NT2/D1 (cell line): Measurements from ENCODE around the gene BTBD6.
A peak's percentile ranks its signal among the peaks of the same experiment; 100 is the strongest.

Experiments used
- DNase-seq: peaks from one replicate; pipeline ENCODE4 v3.0.0-alpha.2; 2011; ENCODE audit warnings: low read depth, low spot score
- H3K27me3 ChIP-seq: 2 replicates; pipeline ENCODE4 v1.6.0; 2011; ENCODE audit warnings: mild to moderate bottlenecking; ENCODE audit not compliant: insufficient read length, insufficient read depth
- H3K36me3 ChIP-seq: 2 replicates; pipeline ENCODE4 v1.6.1; 2011; ENCODE audit warnings: mild to moderate bottlenecking, low read length, mixed read lengths; ENCODE audit not compliant: insufficient read depth, insufficient read length
- H3K4me1 ChIP-seq: 2 replicates; pipeline ENCODE4 v1.5.1; 2011; ENCODE audit not compliant: insufficient read depth, insufficient read length
- H3K4me3 ChIP-seq: 2 replicates; pipeline ENCODE4 v1.5.1; 2011; ENCODE audit warnings: low read depth; ENCODE audit not compliant: insufficient read length
- H3K9ac ChIP-seq: 2 replicates; pipeline ENCODE4 v1.6.0; 2011; ENCODE audit warnings: low read depth; ENCODE audit not compliant: insufficient read length
- H3K9me3 ChIP-seq: 2 replicates; pipeline ENCODE4 v1.5.1; 2011; ENCODE audit warnings: mild to moderate bottlenecking, low read length; ENCODE audit not compliant: insufficient read depth
- SUZ12 ChIP-seq: IDR thresholded peaks from 2 replicates; pipeline ENCODE4 v1.6.1; 2011; ENCODE audit not compliant: insufficient read length, insufficient read depth; ENCODE audit errors: extremely low read depth
- YY1 ChIP-seq: IDR thresholded peaks from 2 replicates; pipeline ENCODE4 v1.6.1; 2011; ENCODE audit not compliant: insufficient read length, insufficient read depth
- ZNF274 ChIP-seq: IDR thresholded peaks from 2 replicates; pipeline ENCODE4 v1.6.1; 2011; ENCODE audit warnings: mild to moderate bottlenecking, low read depth, low read length

The BTBD6 gene

GRCh38 chr14:105240811-105241576 lies 7.3 kb upstream of the BTBD6 start:
- Histone ChIP-seq H3K36me3 (peaks cover 22% of the 10 kb centered on the region), H3K27me3 (no peaks in the 10 kb centered on the region)
- DNase-seq: no peak

GRCh38 chr14:105241641-105242040 lies 6.7 kb upstream of the BTBD6 start:
- H3K9me3 ChIP-seq: no peaks in the 10 kb centered on the region
- no peaks in the 10 kb centered on the region for H3K4me1 ChIP-seq
- peaks cover 24% of the 10 kb centered on the region for H3K36me3 ChIP-seq
- no peak for DNase-seq
- no peak overlapping the region for H3K9ac ChIP-seq
- H3K4me3 ChIP-seq: no peak overlapping the region
- no peaks in the 10 kb centered on the region for H3K27me3 ChIP-seq
- TF ChIP-seq YY1 (no peak), SUZ12 (no peak), ZNF274 (no peak)

More at GRCh38 chr14:105240811-105241576, 7.3 kb upstream of the BTBD6 start:
- TF ChIP-seq SUZ12 (no peak), YY1 (no peak), ZNF274 (no peak)
- Histone ChIP-seq H3K4me3 (no peak overlapping the region), H3K4me1 (no peaks in the 10 kb centered on the region), H3K9me3 (no peaks in the 10 kb centered on the region), H3K9ac (no peak overlapping the region)

- peaks cover 4% of the 10 kb centered on the region for H3K4me1 ChIP-seq
- H3K36me3 ChIP-seq: peaks cover 34% of the 10 kb centered on the region
- H3K9ac ChIP-seq: no peak overlapping the region
- no peak for DNase-seq
- no peaks in the 10 kb centered on the region for H3K9me3 ChIP-seq
- H3K4me3 ChIP-seq: no peak overlapping the region
- H3K27me3 ChIP-seq: no peaks in the 10 kb centered on the region
- TF ChIP-seq SUZ12 (no peak), YY1 (no peak), ZNF274 (no peak)
Observed at GRCh38 chr14:105244334-105244733, 4.0 kb upstream of the BTBD6 start.

GRCh38 chr14:105247026-105247425 lies 1.3 kb upstream of the BTBD6 start:
- Histone ChIP-seq H3K36me3 (peaks cover 49% of the 10 kb centered on the region), H3K4me1 (peaks cover 7% of the 10 kb centered on the region), H3K9ac (no peak overlapping the region), H3K27me3 (no peaks in the 10 kb centered on the region), H3K4me3 (no peak overlapping the region), H3K9me3 (no peaks in the 10 kb centered on the region)
- no peak for TF ChIP-seq SUZ12
- no peak for TF ChIP-seq YY1
- TF ChIP-seq ZNF274: no peak
- no peak for DNase-seq

- H3K9ac ChIP-seq: peak overlapping the region; percentile 86
Observed at GRCh38 chr14:105247715-105248367, 492 bp upstream of the BTBD6 start.

GRCh38 chr14:105249182-105250007 lies 1.1 kb downstream of the BTBD6 start:
- DNase-seq: no peak
- Histone ChIP-seq H3K9ac (peak overlapping the region; percentile 82), H3K4me3 (peak overlapping the region; percentile 43), H3K27me3 (no peaks in the 10 kb centered on the region), H3K9me3 (no peaks in the 10 kb centered on the region), H3K4me1 (peaks cover 7% of the 10 kb centered on the region), H3K36me3 (peaks cover 55% of the 10 kb centered on the region)
- no peak for TF ChIP-seq SUZ12
- TF ChIP-seq YY1: no peak

More at GRCh38 chr14:105247715-105248367, 492 bp upstream of the BTBD6 start:
- no peaks in the 10 kb centered on the region for H3K27me3 ChIP-seq
- H3K4me1 ChIP-seq: peaks cover 7% of the 10 kb centered on the region
- peaks cover 51% of the 10 kb centered on the region for H3K36me3 ChIP-seq
- TF ChIP-seq SUZ12 (no peak), YY1 (no peak), ZNF274 (no peak)
- no peaks in the 10 kb centered on the region for H3K9me3 ChIP-seq
- no peak for DNase-seq
- peak overlapping the region; percentile 65 for H3K4me3 ChIP-seq

- H3K4me1 ChIP-seq: peaks cover 7% of the 10 kb centered on the region
- H3K9me3 ChIP-seq: no peaks in the 10 kb centered on the region
- H3K36me3 ChIP-seq: peaks cover 53% of the 10 kb centered on the region
- no peaks in the 10 kb centered on the region for H3K27me3 ChIP-seq
- no peak overlapping the region for H3K9ac ChIP-seq
- no peak for DNase-seq
- H3K4me3 ChIP-seq: no peak overlapping the region
- TF ChIP-seq SUZ12 (no peak), YY1 (no peak), ZNF274 (no peak)
Observed at GRCh38 chr14:105250008-105250366, 1.7 kb downstream of the BTBD6 start.
